Ovary (tissue), 3 donors: ENCODE results near the gene ISLR2.
"Not testable (repeated sequence)": the region's sequence is repeated elsewhere in the genome, so short reads cannot be mapped to it uniquely, and the experiment has no call there.

Experiments
- CTCF ChIP-seq, 3 donors: fragments of 450-650 bp in 2 of 3; fragments of 200-600 bp in 1 of 3; IDR thresholded peaks; one replicate each; pipeline versions ENCODE4 v1.5.1 to v1.8.0; 2016 to 2022; ENCODE audit warnings: antibody characterized with exemption in 3 of 3, mild to moderate bottlenecking in 1 of 3
- EP300 ChIP-seq: sonication (generic); formaldehyde crosslinking; IDR thresholded peaks from one replicate; pipeline ENCODE4 v1.6.1; 2017; ENCODE audit warnings: antibody characterized with exemption
- POLR2A ChIP-seq: fragments of 450-650 bp; IDR thresholded peaks from one replicate; pipeline ENCODE4 v1.6.1; 2017; ENCODE audit warnings: antibody characterized with exemption, mild to moderate bottlenecking, moderate library complexity
- donor health status: DM: no; HTN: no; CAD: no.

DNA sequence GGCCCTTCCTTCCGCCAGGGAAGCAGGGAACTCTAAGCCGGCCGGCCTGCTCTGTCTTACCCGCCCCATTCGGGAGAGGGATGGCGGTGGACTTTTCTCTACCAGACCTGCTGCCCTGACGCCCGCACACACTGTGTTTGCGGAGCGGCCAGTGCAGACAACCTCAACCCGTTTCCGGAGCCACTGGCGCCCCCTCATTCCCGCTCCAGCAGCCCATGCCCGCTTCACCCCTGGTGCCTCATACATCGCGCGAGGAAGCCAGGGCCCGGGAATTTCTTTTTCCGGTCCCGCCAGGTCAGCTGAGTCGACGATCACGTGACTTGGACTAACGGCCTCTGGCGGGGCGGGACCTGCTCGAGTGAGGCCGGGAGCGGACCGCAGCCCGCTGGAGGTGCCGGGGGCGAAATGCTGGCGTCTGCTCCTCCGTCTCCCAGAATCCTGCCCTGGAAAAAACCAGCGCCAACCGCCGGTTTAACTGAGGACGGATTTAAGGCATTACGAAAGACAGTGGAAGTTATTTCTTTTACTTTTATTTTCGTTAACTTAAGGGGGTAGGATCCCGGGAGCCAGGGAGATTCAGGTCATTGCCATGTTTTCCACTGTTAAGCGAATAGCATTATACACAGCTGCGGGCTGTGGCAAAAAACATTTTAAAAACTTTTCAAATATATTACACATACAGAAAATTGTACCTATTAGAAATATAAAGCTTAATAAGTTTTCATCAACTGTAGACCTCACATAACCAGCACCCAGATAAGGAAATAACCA is 30.2 kb upstream of the ISLR2 start:
- not testable (repeated sequence) for TF ChIP-seq CTCF (IDR thresholded peaks at IDR 0.05); EP300; POLR2A
